Body of pancreas (tissue), 4 donors: ENCODE data around the gene ZNF277.

Experiments
- CTCF ChIP-seq, 7 experiments: fragments of 450-650 bp in 4 of 7; fragments of 200-600 bp in 3 of 7; sonication (generic) in 3 of 7; IDR thresholded peaks; one replicate each; pipeline ENCODE4 v1.5.1; 2016 to 2019; ENCODE audit warnings: antibody characterized with exemption in 7 of 7
- POLR2A ChIP-seq, 3 donors: fragments of 450-650 bp; IDR thresholded peaks; one replicate each; pipeline ENCODE4 v1.6.1; 2016; ENCODE audit warnings: antibody characterized with exemption in 3 of 3, mild to moderate bottlenecking in 2 of 3

- TF ChIP-seq CTCF (IDR thresholded peaks at IDR 0.05): no peak
- no peak for TF ChIP-seq POLR2A (IDR thresholded peaks at IDR 0.05)
Observed at GRCh38 chr7:112279042-112279441, 72.5 kb downstream of the ZNF277 start.
